Osteoblast (primary cell): ENCODE measurements around the gene PKD1L1. TPM values are rescaled to one million over a fixed set of nuclear protein-coding genes. Genes with fewer than 3 reads are reported as not detected.

Experiments used
- DNase-seq: peaks from one replicate; pipeline ENCODE4 v3.0.0; 2011; ENCODE audit warnings: low spot score, mixed read lengths; ENCODE audit not compliant: insufficient read length; ENCODE audit errors: missing footprints
- H2AFZ ChIP-seq: 2 replicates; pipeline ENCODE4 v1.6.0; 2011; ENCODE audit warnings: mild to moderate bottlenecking, low read length
- H3K27ac ChIP-seq: 2 replicates; pipeline ENCODE4 v1.5.1; 2011; ENCODE audit warnings: mild to moderate bottlenecking, low read depth, low read length, moderate library complexity
- H3K27me3 ChIP-seq: 2 replicates; pipeline ENCODE4 v1.6.0; 2012; ENCODE audit warnings: mild to moderate bottlenecking, control low read depth, inconsistent platforms, low read length, moderate library complexity; ENCODE audit not compliant: insufficient read depth
- H3K36me3 ChIP-seq: 2 replicates; pipeline ENCODE4 v1.5.1; 2011; ENCODE audit warnings: mild to moderate bottlenecking, low read length, control low read depth, moderate library complexity; ENCODE audit not compliant: insufficient read depth
- H3K4me1 ChIP-seq: 2 replicates; pipeline ENCODE4 v1.5.1; 2011; ENCODE audit warnings: mild to moderate bottlenecking, low read length, control low read depth, moderate library complexity; ENCODE audit not compliant: insufficient read depth
- H3K4me2 ChIP-seq: 2 replicates; pipeline ENCODE4 v1.6.0; 2011; ENCODE audit warnings: mild to moderate bottlenecking, low read length; ENCODE audit not compliant: insufficient read depth
- H3K4me3 ChIP-seq: fragments of 200-600 bp; sonication (generic); 3 replicates; pipeline ENCODE4 v1.5.1; 2012; ENCODE audit warnings: mild to moderate bottlenecking, low read length, inconsistent platforms; ENCODE audit not compliant: insufficient read depth
- H3K79me2 ChIP-seq: 2 replicates; pipeline ENCODE4 v1.6.0; 2012; ENCODE audit warnings: mild to moderate bottlenecking, low read length, control low read depth, inconsistent platforms; ENCODE audit not compliant: insufficient read depth
- H3K9me3 ChIP-seq: 2 replicates; pipeline ENCODE4 v1.5.1; 2011; ENCODE audit warnings: low read depth, low read length, control low read depth
- H4K20me1 ChIP-seq: 2 replicates; pipeline ENCODE4 v1.6.0; 2012; ENCODE audit warnings: mild to moderate bottlenecking, low read length, control low read depth; ENCODE audit not compliant: insufficient read depth
- CTCF ChIP-seq: IDR thresholded peaks from 2 replicates; pipeline ENCODE4 v1.5.1; 2011; ENCODE audit warnings: mild to moderate bottlenecking, low read depth, low read length, moderate library complexity; ENCODE audit errors: extremely low read depth
- total RNA-seq: library from RNA; depleted of rRNA; stranded (reverse); fragments of >200 nt; gene quantifications from 2 replicates; pipeline ENCODE4 v1.2.3, GENCODE V29; 2012

The PKD1L1 gene
- total RNA-seq, 1 donor: under 0.01 TPM

- Histone ChIP-seq H3K4me1 (peaks cover 59% of the 10 kb centered on the region), H2AFZ (no peak overlapping the region), H3K4me3 (peak overlapping the region; percentile 10), H3K27me3 (no peaks in the 10 kb centered on the region), H3K27ac (peak overlapping the region; percentile 99), H3K79me2 (no peaks in the 10 kb centered on the region), H3K9me3 (no peaks in the 10 kb centered on the region), H3K36me3 (no peaks in the 10 kb centered on the region), H3K4me2 (peak overlapping the region; percentile 50), H4K20me1 (no peaks in the 10 kb centered on the region)
- no peak for TF ChIP-seq CTCF
- DNase-seq: no peak
These were observed 162.2 kb downstream of the PKD1L1 start for GRCh38 chr7:47785923-47786556.

- H3K27me3 ChIP-seq: no peaks in the 10 kb centered on the region
- TF ChIP-seq CTCF: no peak
- H3K36me3 ChIP-seq: no peaks in the 10 kb centered on the region
- H3K79me2 ChIP-seq: no peaks in the 10 kb centered on the region
- no peaks in the 10 kb centered on the region for H4K20me1 ChIP-seq
- DNase-seq: no peak
- peak overlapping the region; percentile 53 for H3K4me2 ChIP-seq
- H3K4me3 ChIP-seq: no peak overlapping the region
- H2AFZ ChIP-seq: no peak overlapping the region
- H3K4me1 ChIP-seq: peaks cover 67% of the 10 kb centered on the region
- peak overlapping the region; percentile 99 for H3K27ac ChIP-seq
- no peaks in the 10 kb centered on the region for H3K9me3 ChIP-seq
These were observed 164.6 kb downstream of the PKD1L1 start for GRCh38 chr7:47783456-47784223.

- Histone ChIP-seq H3K27me3 (no peaks in the 10 kb centered on the region), H3K9me3 (no peaks in the 10 kb centered on the region), H3K79me2 (no peaks in the 10 kb centered on the region), H3K27ac (peak overlapping the region; percentile 99), H3K4me2 (no peak overlapping the region), H4K20me1 (no peaks in the 10 kb centered on the region), H3K4me1 (peaks cover 66% of the 10 kb centered on the region), H3K36me3 (no peaks in the 10 kb centered on the region), H2AFZ (no peak overlapping the region), H3K4me3 (no peak overlapping the region)
- no peak for DNase-seq
- no peak for TF ChIP-seq CTCF
These were observed 165.5 kb downstream of the PKD1L1 start for GRCh38 chr7:47782792-47783191.

- H3K36me3 ChIP-seq: no peaks in the 10 kb centered on the region
- no peak for TF ChIP-seq CTCF
- no peaks in the 10 kb centered on the region for H3K79me2 ChIP-seq
- H3K4me3 ChIP-seq: no peak overlapping the region
- DNase-seq: no peak
- no peaks in the 10 kb centered on the region for H3K27me3 ChIP-seq
- no peak overlapping the region for H3K4me2 ChIP-seq
- H3K27ac ChIP-seq: peak overlapping the region; percentile 99
- H2AFZ ChIP-seq: no peak overlapping the region
- no peaks in the 10 kb centered on the region for H4K20me1 ChIP-seq
- peaks cover 58% of the 10 kb centered on the region for H3K4me1 ChIP-seq
- H3K9me3 ChIP-seq: no peaks in the 10 kb centered on the region
These were observed 166.2 kb downstream of the PKD1L1 start for GRCh38 chr7:47782022-47782421.
